ENCODE data around the gene SORBS1.
A peak's percentile ranks its signal among the peaks of the same experiment; 100 is the strongest.

DNA sequence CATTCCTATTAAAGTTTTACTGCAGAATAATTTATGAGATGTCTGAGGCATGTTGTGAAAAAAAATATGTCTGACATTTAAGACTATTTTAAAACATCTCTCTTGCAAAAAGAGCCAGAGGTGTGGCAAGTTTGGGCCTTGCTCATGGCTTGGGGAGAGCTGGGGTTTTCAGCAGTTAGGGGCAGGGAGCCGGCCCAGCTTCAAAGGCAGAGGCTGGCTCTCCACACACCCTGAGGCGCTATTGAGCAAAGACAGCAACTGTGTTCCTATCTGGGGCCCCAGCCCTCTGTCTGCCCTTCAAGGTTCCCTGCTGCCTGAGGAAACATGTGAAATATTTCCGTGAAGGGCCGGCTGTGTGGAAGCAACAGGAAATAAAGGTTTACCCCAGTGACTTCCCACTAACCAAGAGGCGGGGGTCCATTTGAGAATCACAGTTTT, 94.0 kb downstream of the SORBS1 start:
- TF ChIP-seq EZH2 (IDR thresholded peaks at IDR 0.05; ENCODE audit: borderline replicate concordance) = no peak
- TF ChIP-seq, protein P1, sequence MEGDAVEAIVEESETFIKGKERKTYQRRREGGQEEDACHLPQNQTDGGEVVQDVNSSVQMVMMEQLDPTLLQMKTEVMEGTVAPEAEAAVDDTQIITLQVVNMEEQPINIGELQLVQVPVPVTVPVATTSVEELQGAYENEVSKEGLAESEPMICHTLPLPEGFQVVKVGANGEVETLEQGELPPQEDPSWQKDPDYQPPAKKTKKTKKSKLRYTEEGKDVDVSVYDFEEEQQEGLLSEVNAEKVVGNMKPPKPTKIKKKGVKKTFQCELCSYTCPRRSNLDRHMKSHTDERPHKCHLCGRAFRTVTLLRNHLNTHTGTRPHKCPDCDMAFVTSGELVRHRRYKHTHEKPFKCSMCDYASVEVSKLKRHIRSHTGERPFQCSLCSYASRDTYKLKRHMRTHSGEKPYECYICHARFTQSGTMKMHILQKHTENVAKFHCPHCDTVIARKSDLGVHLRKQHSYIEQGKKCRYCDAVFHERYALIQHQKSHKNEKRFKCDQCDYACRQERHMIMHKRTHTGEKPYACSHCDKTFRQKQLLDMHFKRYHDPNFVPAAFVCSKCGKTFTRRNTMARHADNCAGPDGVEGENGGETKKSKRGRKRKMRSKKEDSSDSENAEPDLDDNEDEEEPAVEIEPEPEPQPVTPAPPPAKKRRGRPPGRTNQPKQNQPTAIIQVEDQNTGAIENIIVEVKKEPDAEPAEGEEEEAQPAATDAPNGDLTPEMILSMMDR (IDR thresholded peaks at IDR 0.05; ENCODE audit: poor library complexity) = peak; percentile 35

Measured in hepatocyte (in vitro differentiated cells).